ENCODE data around the gene CMTM2. TPM values are rescaled to one million over a fixed set of nuclear protein-coding genes. Genes with fewer than 3 reads are reported as not detected.
A peak's percentile ranks its signal among the peaks of the same experiment; 100 is the strongest.
"Not testable (repeated sequence)": the region's sequence is repeated elsewhere in the genome, so short reads cannot be mapped to it uniquely, and the experiment has no call there.

CMTM2 gene
- polyA plus RNA-seq, 10 donors = 0.26 to 0.79 (median 0.49) TPM; not detected in 1

DNA sequence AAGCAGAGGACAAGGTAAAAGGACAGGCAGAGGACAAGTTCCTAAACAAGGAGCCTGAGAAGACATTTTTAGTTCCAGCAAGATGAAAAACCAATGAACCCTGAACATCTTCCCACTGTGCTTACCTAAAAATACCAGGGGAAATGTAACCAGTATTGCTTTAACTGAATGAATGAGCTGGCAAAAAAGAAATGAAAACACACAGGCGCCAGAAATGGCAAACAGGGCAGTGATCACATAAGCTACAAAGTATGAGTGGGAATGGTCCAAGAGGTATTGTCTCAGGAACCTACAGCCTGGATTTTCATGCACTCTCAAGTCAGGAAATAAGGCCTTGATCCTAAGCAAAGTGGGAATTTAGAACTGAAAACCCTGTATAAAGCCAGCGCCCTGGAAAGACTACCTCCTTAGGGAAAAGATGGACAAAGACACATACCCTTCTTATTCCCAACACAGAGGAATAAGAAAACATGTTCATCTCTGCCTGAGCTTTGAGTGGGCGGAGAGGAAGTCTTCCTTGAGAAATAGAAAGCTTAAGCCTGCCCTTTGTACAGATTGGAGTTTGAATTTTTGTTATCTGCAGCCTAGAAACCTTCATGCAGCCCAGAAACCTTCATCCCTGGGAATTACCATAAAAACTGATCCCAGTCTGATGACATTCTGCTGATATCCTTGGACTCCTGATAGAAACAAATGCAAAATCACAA lies 2.1 kb downstream of the CMTM2 start:
- no peak for DNase-seq

DNA sequence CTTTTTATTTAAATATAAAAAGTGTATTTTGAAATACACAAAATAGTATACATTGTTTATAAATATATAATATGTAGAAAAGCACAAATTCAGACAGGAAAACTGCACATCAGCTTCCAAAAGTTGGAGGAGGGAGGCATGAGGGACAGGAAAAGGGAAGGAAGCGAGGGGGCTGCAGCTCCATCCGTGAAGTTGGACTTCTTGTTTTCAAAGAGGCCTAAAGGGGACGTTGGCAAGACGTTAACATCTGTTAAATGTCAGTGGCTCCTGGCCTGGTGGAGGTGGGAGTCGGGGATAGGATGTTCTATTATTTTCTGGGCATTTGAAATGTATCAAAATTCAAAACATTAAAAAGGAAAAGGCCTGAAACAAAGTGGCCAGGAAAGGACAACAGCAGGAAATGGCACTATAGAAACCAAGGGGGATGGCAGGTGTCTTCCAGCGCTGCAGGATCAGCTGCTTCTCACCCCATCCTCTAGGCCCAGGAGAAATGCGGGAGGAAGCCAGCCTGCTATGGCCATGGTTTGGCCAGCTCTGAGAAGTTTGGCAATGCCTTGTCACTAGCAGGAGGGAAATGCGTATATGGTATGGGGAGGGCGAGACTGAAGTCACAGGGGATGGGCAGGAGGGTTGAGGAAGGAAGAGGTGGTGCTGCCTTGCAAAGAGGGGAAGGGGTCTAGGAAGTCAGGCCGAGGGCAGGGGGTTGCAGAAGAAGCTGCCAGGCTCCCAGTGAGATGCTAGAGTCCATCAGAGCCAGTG lies 6.4 kb downstream of the CMTM2 start:
- no peak for DNase-seq

DNA sequence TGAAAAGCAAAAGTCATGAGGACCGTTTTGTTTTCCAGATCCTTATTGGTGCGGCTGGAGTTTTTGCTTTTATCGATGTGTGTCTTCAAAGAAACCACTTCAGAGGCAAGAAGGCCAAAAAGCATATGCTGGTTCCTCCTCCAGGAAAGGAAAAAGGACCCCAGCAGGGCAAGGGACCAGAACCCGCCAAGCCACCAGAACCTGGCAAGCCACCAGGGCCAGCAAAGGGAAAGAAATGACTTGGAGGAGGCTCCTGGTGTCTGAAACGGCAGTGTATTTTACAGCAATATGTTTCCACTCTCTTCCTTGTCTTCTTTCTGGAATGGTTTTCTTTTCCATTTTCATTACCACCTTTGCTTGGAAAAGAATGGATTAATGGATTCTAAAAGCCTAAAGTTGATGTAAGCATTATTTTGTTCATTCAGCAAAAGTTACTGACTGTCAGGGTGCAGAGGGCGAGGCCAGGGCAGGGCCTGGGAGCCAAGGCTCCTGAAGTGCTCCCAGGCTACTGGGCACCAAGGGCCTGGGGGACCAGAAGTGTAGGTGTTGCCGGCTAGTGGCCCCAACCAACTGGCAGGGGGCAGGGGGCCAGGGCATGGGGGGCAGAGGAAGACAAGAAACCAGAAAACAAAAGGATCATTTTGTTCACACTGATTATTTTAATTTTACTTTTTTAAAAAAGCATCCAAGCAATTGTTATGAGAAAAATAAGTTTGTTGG lies 8.8 kb downstream of the CMTM2 start:
- no peak for DNase-seq

DNA sequence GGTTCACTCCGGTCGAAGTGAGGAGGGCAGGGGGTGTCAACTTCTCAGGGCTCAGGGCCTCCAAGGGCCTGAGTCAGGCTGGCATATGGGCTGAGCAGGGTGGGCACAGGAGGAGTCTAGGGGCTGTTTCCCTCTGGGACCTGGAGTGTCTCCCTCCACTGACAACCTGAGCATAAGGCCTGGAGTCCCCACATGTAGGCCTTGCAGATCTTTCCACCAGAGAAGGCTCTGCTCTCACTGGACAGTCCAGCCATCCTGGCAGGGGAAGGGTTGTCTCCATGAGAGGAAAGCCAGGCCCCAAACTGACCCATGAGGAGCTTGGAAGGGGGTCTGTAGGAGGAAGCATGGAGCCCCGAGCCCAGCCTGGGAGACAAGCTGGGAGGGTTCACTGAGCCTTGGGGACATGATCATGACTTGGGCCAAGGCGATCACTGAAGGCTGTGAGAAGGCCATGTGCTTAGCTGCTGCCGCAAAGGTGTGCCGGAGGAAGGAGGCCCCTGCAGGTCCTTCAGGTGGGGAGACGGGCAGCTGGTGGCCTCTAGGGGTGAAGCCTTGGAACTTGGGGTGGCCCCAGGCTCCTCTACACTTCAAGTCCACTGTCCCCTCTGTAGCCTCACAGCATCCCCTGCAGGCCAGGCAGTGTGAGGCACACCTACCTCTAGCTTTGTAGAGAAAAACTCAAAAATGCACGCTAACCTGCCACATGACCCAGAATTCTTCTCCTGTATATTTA lies 9.9 kb downstream of the CMTM2 start:
- DNase-seq = no peak

DNA sequence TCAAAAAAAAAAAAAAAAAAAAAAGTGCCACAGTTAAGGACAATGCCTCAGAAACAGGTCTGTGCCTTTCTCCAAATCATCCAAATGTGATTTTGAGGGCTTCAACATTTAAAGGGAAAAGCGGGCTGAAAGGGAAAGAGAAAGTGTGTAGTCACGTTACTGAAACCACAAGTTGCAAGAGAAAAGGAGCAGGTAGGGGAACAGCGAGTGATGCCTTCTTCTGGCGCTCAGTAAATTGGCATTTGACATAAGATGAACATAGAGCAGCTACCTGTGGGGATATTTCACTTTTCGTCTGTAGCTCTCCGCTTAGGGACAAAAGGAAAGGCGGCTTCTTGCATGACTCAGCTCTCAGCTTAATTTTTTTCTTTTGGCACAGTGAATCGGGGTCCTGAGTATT lies 11.1 kb downstream of the CMTM2 start:
- no peak for DNase-seq

DNA sequence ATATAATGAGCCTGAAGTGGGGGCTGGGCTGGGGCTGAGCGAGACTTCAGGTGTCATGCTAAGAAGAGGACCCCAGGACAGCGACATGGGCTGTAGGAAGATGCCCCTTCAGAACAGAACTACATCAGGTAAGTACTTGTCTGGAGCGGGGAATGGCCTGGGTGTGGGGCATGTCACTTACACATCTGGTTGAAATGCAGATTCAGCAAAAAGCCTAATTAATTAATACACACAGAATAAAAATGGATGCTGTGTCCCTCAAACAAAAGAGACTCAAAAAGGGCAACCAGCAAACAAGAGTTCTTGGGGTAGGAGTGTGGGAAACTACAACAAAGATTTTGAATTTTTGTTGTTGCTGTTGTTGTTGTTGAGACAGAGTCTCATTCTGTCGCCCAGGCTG lies 11.8 kb downstream of the CMTM2 start:
- DNase-seq = no peak

DNA sequence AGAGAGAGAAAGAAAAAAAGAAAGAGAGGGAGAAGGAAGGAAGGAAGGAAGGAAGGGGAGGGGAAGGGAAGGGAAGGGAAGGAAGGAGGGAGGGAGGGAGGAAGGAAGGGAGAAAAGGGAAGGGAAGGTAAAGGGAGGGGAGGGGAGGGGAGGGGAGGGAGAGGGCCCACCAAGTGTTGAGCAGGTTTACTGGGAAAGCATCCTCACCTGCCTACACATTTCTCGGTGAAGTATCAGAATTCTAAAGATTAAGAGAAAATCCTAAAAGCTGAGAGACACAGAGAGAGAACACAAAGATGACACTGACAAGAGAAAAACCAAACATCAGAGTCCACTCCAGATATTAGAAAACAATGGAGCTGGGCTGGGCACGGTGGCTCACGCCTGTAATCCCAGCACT lies 13.0 kb downstream of the CMTM2 start:
- no peak for DNase-seq

DNA sequence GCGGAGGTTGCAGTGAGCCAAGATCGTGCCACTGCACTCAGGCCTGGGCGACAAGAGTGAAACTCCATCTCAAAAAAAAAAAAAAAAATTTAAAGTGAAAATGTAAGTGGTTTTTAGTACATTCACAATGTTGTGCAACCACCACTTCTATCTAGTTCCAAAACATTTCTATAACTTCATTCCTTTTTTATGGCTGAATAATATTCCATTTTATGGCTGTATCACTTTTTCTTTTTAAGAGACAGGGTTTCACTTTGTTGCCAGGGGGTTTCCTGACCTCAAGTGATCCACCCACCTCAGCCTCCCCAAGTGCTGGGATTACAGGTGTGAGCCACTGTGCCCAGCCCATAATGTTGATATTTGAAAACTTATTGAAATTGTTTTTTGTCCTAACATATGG lies 13.6 kb downstream of the CMTM2 start:
- no peak for DNase-seq

DNA sequence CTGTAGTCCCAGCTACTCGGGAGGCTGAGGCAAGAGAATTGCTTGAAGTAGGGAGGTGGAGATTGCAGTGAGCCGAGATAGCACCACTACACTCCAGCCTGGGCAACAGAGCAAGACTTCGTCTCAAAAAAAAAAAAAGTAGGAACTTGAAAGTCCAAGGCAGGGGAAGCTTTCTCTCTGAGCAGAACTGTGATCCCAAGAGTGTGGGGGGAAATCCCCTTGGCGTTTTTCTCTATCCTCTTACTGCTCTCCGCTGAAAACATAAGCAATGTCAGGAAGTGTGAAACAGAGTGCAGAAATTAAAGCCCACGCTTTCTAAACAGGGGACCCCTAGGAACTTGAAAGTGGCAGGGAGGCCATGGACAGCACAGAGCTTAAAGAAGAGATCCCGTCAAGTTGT lies 15.5 kb downstream of the CMTM2 start:
- DNase-seq = no peak

DNA sequence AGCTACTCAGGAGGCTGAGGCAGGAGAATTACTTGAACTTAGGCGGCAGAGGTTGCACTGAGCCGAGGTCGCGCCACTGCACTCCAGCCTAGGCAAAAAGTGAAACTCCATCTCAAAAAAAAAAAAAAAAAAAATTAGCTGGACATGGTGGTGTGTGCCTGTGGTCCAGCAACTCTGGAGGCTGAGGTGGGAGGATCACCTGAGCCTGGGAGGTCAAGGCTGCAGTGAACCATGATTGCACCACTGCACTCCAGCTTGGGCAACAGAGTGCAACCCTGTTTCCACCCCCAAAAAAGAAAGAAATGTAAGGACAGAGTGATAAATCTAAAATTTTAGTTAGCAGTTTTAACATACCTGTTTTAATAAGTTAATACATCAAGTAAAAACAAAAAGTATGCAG lies 17.3 kb downstream of the CMTM2 start:
- DNase-seq = not testable (repeated sequence)

DNA sequence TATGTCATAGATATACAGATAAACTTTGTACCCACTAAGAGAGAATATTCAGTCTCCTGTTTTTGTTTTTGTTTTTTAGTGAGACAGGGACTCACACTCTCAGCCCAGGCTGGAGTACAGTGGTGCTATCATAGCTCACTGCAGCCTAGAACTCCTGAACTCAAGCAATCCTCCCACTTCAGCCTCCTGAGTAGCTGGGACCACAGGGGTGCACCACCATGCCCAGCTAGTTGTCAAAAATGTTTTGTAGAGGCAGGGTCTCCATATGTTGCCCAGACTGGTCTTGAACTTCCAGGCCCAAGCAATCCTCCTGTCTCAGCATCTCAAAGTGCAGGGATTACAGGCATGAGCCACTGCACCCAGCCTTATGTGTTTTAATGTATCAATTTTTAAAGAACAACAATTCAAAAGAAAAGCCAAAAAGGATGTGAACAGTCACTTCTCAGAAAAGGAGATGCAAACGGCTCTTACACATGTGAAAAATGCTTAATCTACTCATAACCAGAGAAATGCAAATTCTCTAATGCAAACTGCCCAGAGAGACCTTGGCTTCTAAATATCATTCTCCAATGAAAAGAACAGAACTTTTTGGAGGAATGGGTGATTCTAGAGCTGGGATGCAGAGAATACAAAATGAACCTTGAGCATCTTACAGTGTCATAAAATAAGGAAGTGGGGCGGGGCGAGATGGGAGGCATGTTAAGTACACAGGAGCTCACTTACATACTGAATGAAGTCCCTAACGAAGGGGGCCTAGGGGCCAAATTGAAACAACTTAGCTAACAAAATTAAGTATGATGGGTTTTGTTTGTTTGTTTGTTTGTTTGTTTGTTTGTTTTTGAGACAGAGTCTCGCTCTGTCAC lies 18.0 kb downstream of the CMTM2 start:
- DNase-seq = no peak

DNA sequence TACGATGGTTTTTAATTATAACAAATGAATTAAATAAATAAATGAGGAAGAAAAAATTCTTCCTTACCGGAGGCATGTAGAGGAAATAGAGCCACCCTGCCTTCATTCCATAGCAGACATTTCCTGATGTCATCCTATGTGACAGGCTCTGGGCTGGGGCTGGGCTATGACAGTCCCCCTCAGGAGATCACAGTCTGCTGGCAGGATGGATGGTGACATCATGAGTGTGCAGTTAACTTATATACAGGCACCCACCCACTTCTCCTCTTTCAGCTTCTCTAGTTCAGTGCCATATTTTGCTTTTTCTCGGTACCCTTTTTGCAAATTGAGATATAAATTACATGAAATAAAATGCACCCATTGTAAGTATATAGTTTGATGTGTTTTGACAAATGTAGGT lies 18.8 kb downstream of the CMTM2 start:
- DNase-seq = no peak

DNA sequence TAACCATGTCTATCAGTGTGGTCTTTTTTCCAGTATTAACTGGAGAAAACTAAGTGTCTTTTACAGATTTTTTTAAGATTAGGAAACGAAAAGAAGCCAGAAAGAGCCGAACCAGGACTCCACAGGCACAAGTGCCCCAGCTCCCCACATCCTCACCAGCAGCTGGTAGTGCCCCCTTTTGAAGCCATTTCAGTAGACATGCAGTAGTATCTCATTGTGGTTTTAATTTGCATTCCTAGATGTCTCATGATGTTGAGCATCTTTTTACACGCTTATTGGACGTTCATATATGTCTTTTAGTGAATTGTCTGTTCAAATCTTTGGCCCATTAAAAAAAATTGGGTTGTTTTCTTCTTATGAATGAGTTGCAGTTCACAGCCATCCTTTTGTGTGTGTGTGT lies 20.5 kb downstream of the CMTM2 start:
- DNase-seq = no peak

DNA sequence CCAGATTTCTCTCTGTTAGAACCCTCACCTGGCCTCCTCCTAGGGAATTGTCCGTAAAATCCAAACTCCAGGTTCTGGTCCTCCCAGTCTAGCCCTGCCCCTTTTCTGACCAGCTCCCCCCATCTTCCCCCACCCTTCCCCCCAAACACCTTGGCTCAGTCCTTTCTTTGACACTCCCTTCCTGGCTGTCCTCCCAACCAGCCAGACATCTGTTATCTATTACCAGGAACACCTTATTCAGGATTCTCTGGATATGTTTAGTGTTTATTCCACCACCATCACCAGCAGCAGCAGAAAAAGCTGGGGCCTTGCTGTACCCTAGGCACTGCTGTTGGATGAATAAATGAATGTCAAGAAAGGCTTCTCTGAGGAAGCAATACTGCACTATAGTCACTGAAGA lies 21.2 kb downstream of the CMTM2 start:
- DNase-seq = no peak

DNA sequence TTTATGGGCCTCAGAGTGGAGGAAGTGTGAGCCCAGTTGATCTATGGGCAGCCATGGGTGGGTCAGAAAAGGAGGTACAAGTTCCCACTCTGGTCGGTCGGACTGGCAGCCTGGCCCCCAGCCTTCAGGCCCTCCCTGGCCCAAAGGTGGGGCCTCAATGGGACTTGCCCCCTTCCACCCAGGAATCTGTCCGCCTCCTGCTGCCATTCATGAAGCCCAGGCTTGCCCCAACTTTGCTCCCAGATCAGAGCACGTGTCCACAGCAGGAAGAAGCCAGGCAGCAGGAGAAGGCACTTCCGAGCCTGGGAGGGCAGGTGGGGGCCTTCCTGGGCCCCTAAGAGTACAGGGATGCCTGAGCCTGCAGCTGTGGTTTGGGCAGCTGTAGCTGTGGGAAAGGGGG lies 22.2 kb downstream of the CMTM2 start:
- DNase-seq = no peak

DNA sequence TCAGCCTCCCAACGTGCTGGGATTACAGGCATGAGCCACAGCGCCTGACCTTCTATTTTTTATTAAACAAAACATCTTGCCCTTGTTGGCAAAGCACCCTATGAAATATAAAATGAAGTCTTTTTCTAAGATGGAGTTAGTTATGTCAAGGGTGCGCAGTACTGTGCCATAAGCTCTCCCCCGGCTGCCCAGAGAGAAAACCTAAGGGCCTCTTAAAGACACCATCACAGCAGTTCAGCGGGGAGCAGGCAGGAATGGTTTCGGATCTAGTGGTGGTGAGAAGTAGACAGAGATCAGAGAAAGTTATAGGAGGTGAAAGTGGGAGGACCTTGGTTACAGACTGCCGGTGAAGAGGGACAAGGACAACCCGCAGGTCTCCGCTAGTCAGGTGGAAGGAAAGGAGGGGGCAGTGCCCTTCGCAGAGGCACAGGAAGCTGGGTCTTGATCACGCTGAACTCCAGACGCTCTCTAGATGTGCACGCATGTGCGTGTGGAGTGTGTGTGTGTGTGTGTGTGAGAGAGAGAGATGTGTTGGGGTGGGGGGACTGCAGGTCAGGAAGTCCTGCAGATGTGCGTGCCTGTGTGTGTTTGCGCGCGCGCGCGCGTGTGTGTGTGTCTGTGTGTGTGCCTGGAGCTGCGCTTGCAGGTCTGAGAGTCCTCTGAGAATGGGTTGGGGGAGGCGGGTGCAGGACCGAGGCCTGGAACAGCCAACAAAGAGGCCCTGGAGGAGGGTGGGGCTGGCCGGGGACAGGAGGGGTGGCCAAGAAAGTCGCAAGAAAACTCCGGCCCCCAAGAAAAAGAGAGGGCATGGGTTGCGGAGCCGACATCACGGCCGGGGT lies 24.5 kb downstream of the CMTM2 start:
- peak; percentile 51 to 94 (median 85) for DNase-seq

DNA sequence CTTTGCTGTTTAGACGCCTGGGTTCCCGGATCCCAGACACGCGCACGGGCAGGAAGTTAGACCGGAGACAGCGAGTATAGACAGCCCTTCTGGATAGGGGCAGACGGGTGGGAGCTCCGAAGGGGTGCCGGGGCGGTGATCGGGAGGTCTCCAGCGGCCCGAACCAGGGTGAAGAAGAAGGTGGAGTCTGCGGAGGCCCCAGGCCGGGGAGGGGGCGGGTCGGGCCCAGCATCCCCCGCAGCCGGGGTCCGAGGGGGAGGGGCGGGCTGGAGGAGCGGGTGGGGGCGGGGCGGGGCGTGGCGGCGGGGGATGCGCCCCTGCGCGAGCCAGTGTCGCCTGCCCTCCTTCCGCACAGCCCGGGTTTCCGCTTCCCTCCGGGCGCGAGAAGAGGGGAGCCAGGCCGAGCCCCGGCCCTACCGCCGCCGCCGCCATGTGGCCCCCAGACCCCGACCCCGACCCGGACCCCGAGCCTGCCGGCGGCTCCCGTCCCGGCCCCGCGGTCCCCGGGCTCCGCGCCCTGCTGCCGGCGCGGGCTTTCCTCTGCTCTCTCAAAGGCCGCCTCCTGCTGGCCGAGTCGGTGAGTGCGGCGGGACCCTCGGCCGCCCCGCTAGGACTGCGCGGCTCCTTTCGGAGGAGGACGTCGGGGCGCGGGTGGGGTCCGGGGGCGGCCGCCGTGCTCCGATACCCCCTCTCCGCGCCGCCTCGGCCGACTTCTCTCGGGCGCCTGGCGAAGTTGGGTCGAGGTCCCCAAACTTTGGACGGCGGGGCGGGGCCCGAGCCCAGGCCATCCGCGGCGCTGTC lies 25.3 kb downstream of the CMTM2 start, which contains the start of gene CMTM3:
CMTM3 (plus strand) TSS at position 329 of the 801 bp plus-strand sequence; CDS start at position 431, 102 bp downstream.
- DNase-seq = peak; percentile 58 to 92 (median 83)

DNA sequence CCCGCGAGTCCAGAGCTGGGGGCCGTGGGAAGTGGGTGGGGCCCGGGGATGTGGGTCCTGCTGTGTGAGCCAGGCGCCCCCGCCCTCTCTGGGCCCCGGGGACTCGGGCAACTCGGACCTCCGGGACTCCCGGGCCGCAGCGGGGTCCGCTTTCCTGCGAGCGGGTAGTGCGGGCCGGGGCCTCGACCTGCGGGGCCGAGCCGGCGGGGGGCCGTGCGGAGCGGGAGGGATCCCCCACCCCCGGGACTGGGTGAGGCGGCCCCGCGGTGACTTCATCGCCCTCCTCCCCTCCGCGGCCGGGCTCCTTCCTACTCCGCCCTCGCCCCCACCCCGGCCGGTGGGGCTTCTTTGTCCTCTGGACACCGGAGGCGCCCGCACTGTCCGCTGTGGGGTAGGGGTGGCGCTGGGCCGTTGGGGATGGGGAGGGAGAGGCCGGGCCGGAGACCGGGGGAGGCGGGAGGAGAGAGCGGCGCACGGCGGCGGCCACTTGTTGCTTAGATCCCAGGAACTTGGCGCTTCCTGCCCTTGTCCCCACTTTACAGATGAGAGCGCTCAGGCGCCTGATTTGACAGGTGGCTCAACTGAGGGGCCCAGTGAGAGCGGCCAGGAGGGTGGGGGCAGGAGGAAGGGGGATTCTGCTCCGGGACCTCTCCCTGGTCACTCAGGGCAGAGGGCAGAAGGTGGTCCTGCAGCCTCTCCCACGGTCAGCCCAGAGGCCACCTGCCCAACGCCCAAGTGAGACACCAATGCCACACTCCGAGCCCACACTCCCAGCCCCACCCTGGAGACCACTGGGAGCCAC lies 26.1 kb downstream of the CMTM2 start:
- peak in 2 of 3 donors; percentile 56 to 80 for DNase-seq
